Right lobe of liver (tissue), 6 donors: ENCODE measurements around the gene TIFAB. TPM values are rescaled to one million over a fixed set of nuclear protein-coding genes. Genes with fewer than 3 reads are reported as not detected.

Experiments used
- ATAC-seq, 4 donors: fragments of 200-7000 bp; cut with Tn5 transposase; one replicate each; pipeline ENCODE4 v1.9.1; 2020; ENCODE audit warnings: mild to moderate bottlenecking in 4 of 4, moderate library complexity in 4 of 4
- DNase-seq, 3 donors: peaks; one replicate each; pipeline ENCODE4 v3.0.0-alpha.2; 2020
- H3K27ac ChIP-seq, 3 donors: fragments of 200-600 bp; one replicate each; pipeline ENCODE4 v1.8.0; 2022
- H3K27me3 ChIP-seq, 2 donors: fragments of 200-600 bp; one replicate each; pipeline ENCODE4 v1.8.0; 2022
- H3K36me3 ChIP-seq, 4 donors: fragments of 200-600 bp; sonication (generic) in 1 of 4; one replicate each; pipeline versions ENCODE4 v1.5.1 to v1.8.0; 2017 to 2022; ENCODE audit warnings: control low read depth in 1 of 4
- H3K4me1 ChIP-seq, 4 donors: fragments of 200-600 bp; sonication (generic) in 1 of 4; one replicate each; pipeline versions ENCODE4 v1.5.1 to v1.8.0; 2017 to 2022; ENCODE audit warnings: control low read depth in 1 of 4
- H3K4me3 ChIP-seq, 3 donors: fragments of 200-600 bp; one replicate each; pipeline ENCODE4 v1.8.0; 2022
- H3K9me3 ChIP-seq, 4 donors: fragments of 200-600 bp; sonication (generic) in 1 of 4; one replicate each; pipeline versions ENCODE4 v1.5.1 to v1.8.0; 2017 to 2022; ENCODE audit warnings: control low read depth in 1 of 4
- CTCF ChIP-seq, 4 donors: fragments of 200-600 bp in 3 of 4; fragments of 450-650 bp in 1 of 4; IDR thresholded peaks; one replicate each; pipeline versions ENCODE4 v1.5.1 to v1.8.0; 2016 to 2022; ENCODE audit warnings: antibody characterized with exemption in 4 of 4, mild to moderate bottlenecking in 2 of 4
- POLR2A ChIP-seq: fragments of 450-650 bp; IDR thresholded peaks from one replicate; pipeline ENCODE4 v1.6.1; 2017; ENCODE audit warnings: antibody characterized with exemption, mild to moderate bottlenecking
- WGBS: methylation state at CpG from one replicate; pipeline ENCODE4 v1.1.6; 2018; ENCODE audit warnings: low coverage, low lambda C conversion rate; ENCODE audit not compliant: insufficient coverage; ENCODE audit errors: missing lambda C conversion rate; 5-methylcytosine and 5-hydroxymethylcytosine counted together
- intact Hi-C, 2 donors: fragments of 100-400 bp; cut with DNase I; formaldehyde crosslinking; loops; one replicate each; pipeline versions ENCODE4 v1.11.2 to v1.14.1; 2022
- small RNA-seq, 2 experiments: library from RNA; depleted of rRNA; stranded (forward); fragments of <200 nt; gene quantifications; one replicate each; pipeline ENCODE3, GENCODE V24; 2016
- total RNA-seq, 6 experiments: library from RNA; depleted of rRNA in 2 of 6; stranded (reverse); fragments of >200 nt in 2 of 6; fragmentation: NEBNext Ultra II Directional in 3 of 6; extraction: Animal tissue kit (Norgen Biotek cat#: 25700) in 3 of 6; gene quantifications; one replicate each; pipeline versions ENCODE4 v1.1.0 to v1.2.4, GENCODE V29; 2016 to 2023
- donor health status: DM: no; HTN: yes; CAD: no.
- donor health status: DM: no; HTN: no; CAD: no.
- donor health status: DM: no; HTN: no; CAD: no.
- donor health status: DM: no; HTN: yes; CAD: no.
- donor health status: DM: no; HTN: yes; CAD: no.

Gene TIFAB
- total RNA-seq, 6 experiments from 2014 or later = 0.05 to 0.09 TPM; not detected in 4

- intact Hi-C loops = no loop called here
- H3K27ac ChIP-seq = peak overlapping the region; percentile 67 to 84 (median 69)
- no peak for TF ChIP-seq POLR2A
- TF ChIP-seq CTCF (IDR thresholded peaks at IDR 0.05) = no peak
- 52% methylated on average over 23 of the region's 25 CpGs for WGBS
- no peaks in the 10 kb centered on the region for H3K36me3 ChIP-seq
- ATAC-seq = no peak
- H3K4me3 ChIP-seq = peak overlapping the region; percentile 81 to 91 (median 82)
- DNase-seq = no peak
- no peaks in the 10 kb centered on the region for H3K9me3 ChIP-seq
- H3K4me1 ChIP-seq = peaks cover 0 to 10% (median 4%) of the 10 kb centered on the region in 4 donors
- no peaks in the 10 kb centered on the region for H3K27me3 ChIP-seq
Measured at GRCh38 chr5:135399794-135400542, 52.2 kb downstream of the TIFAB start.

- Histone ChIP-seq H3K36me3 (no peaks in the 10 kb centered on the region), H3K27me3 (no peaks in the 10 kb centered on the region), H3K4me3 (peak within 1 kb of the TSS; percentile 81 to 91 (median 82)), H3K4me1 (peaks cover 0 to 12% (median 4%) of the 10 kb centered on the region in 4 donors), H3K9me3 (no peaks in the 10 kb centered on the region), H3K27ac (peak within 1 kb of the TSS; percentile 67 to 84 (median 69))
- intact Hi-C loops = no loop called here
- DNase-seq (peak; percentile 93 to 94 (median 93)), ATAC-seq (peak; percentile 95 to 97 (median 96))
- peak; percentile 96 for TF ChIP-seq POLR2A
- peak in 1 of 4 donors; percentile 16 for TF ChIP-seq CTCF (IDR thresholded peaks at IDR 0.05)
- 0% methylated on average over 13 of the region's 109 CpGs for WGBS
Measured at GRCh38 chr5:135398855-135399793, 53.0 kb downstream of the TIFAB start, which contains the start of gene MACROH2A1. TSS of gene MACROH2A1 (minus strand) at chr5:135399231. CDS start at chr5:135389093, 10,138 bp downstream.

GRCh38 chr5:135398160-135398854 lies 53.8 kb downstream of the TIFAB start:
- WGBS = 0% methylated on average over 9 of the region's 43 CpGs
- Histone ChIP-seq H3K27me3 (no peaks in the 10 kb centered on the region), H3K36me3 (no peaks in the 10 kb centered on the region), H3K27ac (peak overlapping the region; percentile 67 to 84 (median 69)), H3K4me1 (peaks cover 0 to 16% (median 6%) of the 10 kb centered on the region in 4 donors), H3K9me3 (no peaks in the 10 kb centered on the region), H3K4me3 (peak overlapping the region; percentile 81 to 91 (median 82))
- peak in 1 of 3 donors; percentile 55 for DNase-seq
- TF ChIP-seq CTCF (IDR thresholded peaks at IDR 0.05) (no peak), POLR2A (no peak)
- ATAC-seq = peak; percentile 18 to 37 (median 26)
- intact Hi-C loops = no loop called here

Small RNA genes lying within 50 kb of the gene (small RNA-seq; reads per million reads assigned to genes)
- 0 reads per million in 2 experiments for gene DCANP1

Other genes with a start within 250 kb of the TIFAB start
- gene MACROH2A1, start 53.1 kb downstream of the TIFAB start, total RNA-seq = 100 to 1,000 TPM in 2 of 6 experiments, 10 to 100 TPM in 4; 40.0 to 113 (median 51.6) TPM
- not detected for gene DCANP1, start 5.0 kb downstream of the TIFAB start, total RNA-seq
- gene NEUROG1, start 83.6 kb upstream of the TIFAB start, total RNA-seq = not detected
- 10 to 100 TPM in 2 of 6 experiments, 1 to 10 TPM in 4; 2.3 to 12.2 (median 3.8) TPM for gene CXCL14, start 126.6 kb upstream of the TIFAB start, total RNA-seq